Mesenchymal stem cell (in vitro differentiated cells and primary cell): Measurements from ENCODE around the gene FGB.

Experiments
- DNase-seq: peaks from one replicate; pipeline ENCODE4 v3.0.0-alpha.2; 2013
- H2AFZ ChIP-seq: one replicate; pipeline ENCODE4 v1.6.1; 2013; ENCODE audit warnings: low read depth, mild to moderate bottlenecking, control low read depth, inconsistent platforms, low read length, moderate library complexity
- H2AK5ac ChIP-seq: 2 replicates; pipeline ENCODE4 v1.6.1; 2013; ENCODE audit warnings: low read length, moderate library complexity, mild to moderate bottlenecking, inconsistent platforms; ENCODE audit not compliant: severe bottlenecking
- H2BK120ac ChIP-seq: one replicate; pipeline ENCODE4 v1.6.1; 2013; ENCODE audit warnings: low read depth, mild to moderate bottlenecking, inconsistent platforms, low read length, moderate library complexity
- H2BK12ac ChIP-seq, 2 experiments: one replicate each; pipeline ENCODE4 v1.6.1; 2013; ENCODE audit warnings: inconsistent platforms in 2 of 2, low read length in 2 of 2, mild to moderate bottlenecking in 2 of 2, moderate library complexity in 2 of 2, control low read depth in 1 of 2
- H2BK15ac ChIP-seq: one replicate; pipeline ENCODE4 v1.6.1; 2013; ENCODE audit warnings: mild to moderate bottlenecking, low read depth, inconsistent platforms; ENCODE audit not compliant: poor library complexity, severe bottlenecking
- H2BK5ac ChIP-seq: 2 replicates; pipeline ENCODE4 v1.6.1; 2013; ENCODE audit warnings: low read depth, mild to moderate bottlenecking, low read length, control low read depth, inconsistent platforms; ENCODE audit not compliant: poor library complexity, severe bottlenecking
- H3K14ac ChIP-seq, 2 experiments: one replicate each; pipeline ENCODE4 v1.6.1; 2013; ENCODE audit warnings: inconsistent platforms in 2 of 2, low read length in 2 of 2, control low read depth in 1 of 2, mild to moderate bottlenecking in 1 of 2, moderate library complexity in 1 of 2
- H3K18ac ChIP-seq, 2 experiments: one replicate each; pipeline ENCODE4 v1.6.1; 2013; ENCODE audit warnings: inconsistent platforms in 2 of 2, low read length in 2 of 2, control low read depth in 1 of 2, low read depth in 1 of 2, mild to moderate bottlenecking in 1 of 2
- H3K23ac ChIP-seq, 2 experiments: one replicate each; pipeline ENCODE4 v1.6.1; 2013; ENCODE audit warnings: inconsistent platforms in 2 of 2, low read length in 2 of 2, mild to moderate bottlenecking in 2 of 2, moderate library complexity in 2 of 2, control low read depth in 1 of 2
- H3K27ac ChIP-seq: 2 replicates; pipeline ENCODE4 v1.5.1; 2013; ENCODE audit warnings: mild to moderate bottlenecking, moderate library complexity, low read length, control low read depth, inconsistent platforms; ENCODE audit not compliant: poor library complexity, severe bottlenecking
- H3K27me3 ChIP-seq, 2 experiments: 2 replicates each; pipeline versions ENCODE4 v1.6.1 to v1.7.0; 2013; ENCODE audit warnings: low read length in 2 of 2, mild to moderate bottlenecking in 2 of 2, moderate library complexity in 2 of 2, control low read depth in 1 of 2, inconsistent platforms in 1 of 2; ENCODE audit not compliant: control insufficient read depth in 1 of 2, insufficient read depth in 1 of 2
- H3K36me3 ChIP-seq, 2 experiments: 2 replicates each; pipeline versions ENCODE4 v1.6.1 to v1.7.0; 2013; ENCODE audit warnings: low read length in 2 of 2, control low read depth in 1 of 2, inconsistent platforms in 1 of 2, low read depth in 1 of 2, mild to moderate bottlenecking in 1 of 2; ENCODE audit not compliant: insufficient read depth in 2 of 2, control insufficient read depth in 1 of 2
- H3K4ac ChIP-seq, 2 experiments: one replicate each; pipeline ENCODE4 v1.6.1; 2013; ENCODE audit warnings: inconsistent platforms in 2 of 2, low read length in 2 of 2, mild to moderate bottlenecking in 2 of 2, moderate library complexity in 2 of 2, control low read depth in 1 of 2, low read depth in 1 of 2
- H3K4me1 ChIP-seq: 2 replicates; pipeline ENCODE4 v1.6.1; 2013; ENCODE audit warnings: low read depth, low read length, control low read depth; ENCODE audit not compliant: control insufficient read depth, insufficient read depth
- H3K4me2 ChIP-seq: 2 replicates; pipeline ENCODE4 v1.6.1; 2013; ENCODE audit warnings: low read length, mild to moderate bottlenecking, inconsistent platforms; ENCODE audit not compliant: poor library complexity, severe bottlenecking
- H3K4me3 ChIP-seq, 2 experiments: 2 replicates each; pipeline versions ENCODE4 v1.5.1 to v1.7.0; 2013; ENCODE audit warnings: low read length in 2 of 2, mild to moderate bottlenecking in 2 of 2, control low read depth in 1 of 2, low read depth in 1 of 2; ENCODE audit not compliant: insufficient read depth in 1 of 2
- H3K79me1 ChIP-seq: replicated peaks from 2 replicates; pipeline ENCODE4 v1.6.1; 2013; ENCODE audit warnings: mild to moderate bottlenecking, control low read depth, low read length, inconsistent platforms; ENCODE audit not compliant: poor library complexity, severe bottlenecking
- H3K9ac ChIP-seq: 2 replicates; pipeline ENCODE4 v1.7.0; 2013; ENCODE audit warnings: mild to moderate bottlenecking, low read length, moderate library complexity
- H3K9me3 ChIP-seq: 2 replicates; pipeline ENCODE4 v1.7.0; 2013; ENCODE audit warnings: mild to moderate bottlenecking, low read length; ENCODE audit not compliant: control insufficient read depth
- H4K8ac ChIP-seq: one replicate; pipeline ENCODE4 v1.6.1; 2013; ENCODE audit warnings: inconsistent platforms, mild to moderate bottlenecking, low read length, moderate library complexity
- H4K91ac ChIP-seq: one replicate; pipeline ENCODE4 v1.6.1; 2013; ENCODE audit warnings: mild to moderate bottlenecking, low read length, inconsistent platforms
- WGBS: methylation state at CpG from one replicate; pipeline ENCODE4 v1.1.7; 2013; ENCODE audit warnings: mixed read lengths; 5-methylcytosine and 5-hydroxymethylcytosine counted together

FGB gene

DNA sequence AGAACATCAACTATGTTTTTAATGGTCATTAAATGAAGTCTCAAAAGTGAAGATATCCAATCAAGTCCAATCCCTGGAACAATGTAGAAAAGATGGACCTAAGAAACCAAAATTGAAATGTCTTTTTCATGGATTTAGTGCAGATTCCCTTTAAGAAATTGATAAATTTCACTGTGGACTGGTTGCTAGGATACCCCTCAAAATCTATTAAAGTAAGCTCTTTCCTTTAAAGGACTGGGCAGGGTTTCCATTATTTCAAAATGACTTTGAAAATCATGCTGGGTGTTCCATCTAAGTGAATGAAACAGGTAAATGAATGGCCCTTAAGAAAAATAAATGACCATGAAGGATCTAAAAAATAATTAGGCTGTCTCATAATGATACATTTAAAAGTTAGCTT lies 41.2 kb upstream of the FGB start:
- Histone ChIP-seq H3K36me3 (no peaks in the 10 kb centered on the region), H3K4me2 (no peak overlapping the region), H2BK5ac (no peak overlapping the region), H3K27ac (no peak overlapping the region), H3K18ac (no peak overlapping the region), H3K79me1 (no peaks in the 10 kb centered on the region), H3K14ac (no peak overlapping the region), H2BK120ac (no peak overlapping the region), H3K23ac (no peak overlapping the region), H2AFZ (no peak overlapping the region), H3K4me3 (no peak overlapping the region), H3K9ac (no peak overlapping the region), H4K8ac (no peak overlapping the region), H4K91ac (no peak overlapping the region), H3K9me3 (no peaks in the 10 kb centered on the region), H3K27me3 (peaks cover 23 to 43% of the 10 kb centered on the region in 2 experiments), H2BK12ac (no peak overlapping the region), H2BK15ac (no peak overlapping the region), H2AK5ac (no peak overlapping the region), H3K4ac (no peak overlapping the region), H3K4me1 (no peaks in the 10 kb centered on the region)
- DNase-seq: no peak

DNA sequence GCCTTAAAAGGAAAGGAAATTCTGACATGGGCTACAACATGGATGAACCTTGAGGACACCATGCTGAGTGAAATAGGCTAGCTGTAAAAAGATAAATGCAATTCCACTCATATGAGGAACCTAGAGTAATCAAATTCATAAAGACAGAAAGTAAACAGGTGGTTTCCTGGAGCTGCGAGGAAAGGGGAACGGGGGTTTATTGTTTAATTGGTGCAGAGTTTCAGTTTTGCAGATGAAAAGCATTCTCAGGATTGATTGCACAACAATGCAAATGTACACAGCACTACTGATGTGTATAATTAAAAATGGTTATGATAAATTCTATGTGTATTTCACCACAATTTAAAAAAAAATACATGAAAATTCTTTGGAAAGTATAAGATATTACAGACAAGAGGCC lies 36.7 kb upstream of the FGB start:
- no peaks in the 10 kb centered on the region for H3K79me1 ChIP-seq
- 70% methylated on average over 2 of the region's 2 CpGs for WGBS
- no peak overlapping the region for H2BK120ac ChIP-seq
- H3K4ac ChIP-seq: no peak overlapping the region
- H3K4me3 ChIP-seq: no peak overlapping the region
- H2BK5ac ChIP-seq: no peak overlapping the region
- no peak overlapping the region for H4K91ac ChIP-seq
- H2AK5ac ChIP-seq: no peak overlapping the region
- H2BK15ac ChIP-seq: no peak overlapping the region
- H3K27ac ChIP-seq: no peak overlapping the region
- H3K9me3 ChIP-seq: no peaks in the 10 kb centered on the region
- peaks cover 1% of the 10 kb centered on the region for H3K4me1 ChIP-seq
- no peak overlapping the region for H3K4me2 ChIP-seq
- H3K18ac ChIP-seq: no peak overlapping the region
- H3K9ac ChIP-seq: no peak overlapping the region
- H4K8ac ChIP-seq: no peak overlapping the region
- no peak overlapping the region for H2AFZ ChIP-seq
- no peak overlapping the region for H3K14ac ChIP-seq
- H2BK12ac ChIP-seq: no peak overlapping the region
- H3K23ac ChIP-seq: no peak overlapping the region
- peaks cover 0 to 15% of the 10 kb centered on the region in 2 experiments for H3K27me3 ChIP-seq
- H3K36me3 ChIP-seq: no peaks in the 10 kb centered on the region
- no peak for DNase-seq

DNA sequence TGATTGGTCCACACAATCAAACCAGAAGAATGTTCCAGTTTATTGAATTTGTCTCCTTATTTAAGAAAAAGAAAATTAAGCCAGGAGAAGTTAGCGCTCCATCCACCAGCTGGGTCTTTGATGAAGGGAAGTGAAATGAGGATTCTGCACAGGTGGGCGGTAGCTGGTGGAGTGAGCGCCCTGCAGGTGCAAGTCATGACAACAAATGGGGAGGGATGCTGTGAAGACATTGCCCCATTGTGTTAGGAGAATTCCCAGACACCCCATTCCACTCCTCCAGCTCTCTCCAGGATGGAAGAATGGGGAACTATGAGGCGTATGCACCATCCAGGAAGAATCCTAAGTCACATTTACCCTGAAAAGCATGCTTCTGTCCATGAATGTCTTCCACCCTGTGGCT lies 35.5 kb upstream of the FGB start:
- no peak overlapping the region for H3K9ac ChIP-seq
- H3K27me3 ChIP-seq: peaks cover 0 to 15% of the 10 kb centered on the region in 2 experiments
- no peak overlapping the region for H3K23ac ChIP-seq
- H4K91ac ChIP-seq: no peak overlapping the region
- H2BK5ac ChIP-seq: no peak overlapping the region
- no peak overlapping the region for H2BK120ac ChIP-seq
- no peak overlapping the region for H3K27ac ChIP-seq
- peaks cover 1% of the 10 kb centered on the region for H3K4me1 ChIP-seq
- no peak overlapping the region for H3K4ac ChIP-seq
- H2BK12ac ChIP-seq: no peak overlapping the region
- H3K4me3 ChIP-seq: no peak overlapping the region
- WGBS: 79% methylated on average over 4 of the region's 4 CpGs
- no peak overlapping the region for H3K4me2 ChIP-seq
- no peaks in the 10 kb centered on the region for H3K79me1 ChIP-seq
- no peak overlapping the region for H3K18ac ChIP-seq
- H3K36me3 ChIP-seq: no peaks in the 10 kb centered on the region
- DNase-seq: no peak
- H3K14ac ChIP-seq: no peak overlapping the region
- H3K9me3 ChIP-seq: no peaks in the 10 kb centered on the region
- H4K8ac ChIP-seq: no peak overlapping the region
- no peak overlapping the region for H2AK5ac ChIP-seq
- H2BK15ac ChIP-seq: no peak overlapping the region
- no peak overlapping the region for H2AFZ ChIP-seq

DNA sequence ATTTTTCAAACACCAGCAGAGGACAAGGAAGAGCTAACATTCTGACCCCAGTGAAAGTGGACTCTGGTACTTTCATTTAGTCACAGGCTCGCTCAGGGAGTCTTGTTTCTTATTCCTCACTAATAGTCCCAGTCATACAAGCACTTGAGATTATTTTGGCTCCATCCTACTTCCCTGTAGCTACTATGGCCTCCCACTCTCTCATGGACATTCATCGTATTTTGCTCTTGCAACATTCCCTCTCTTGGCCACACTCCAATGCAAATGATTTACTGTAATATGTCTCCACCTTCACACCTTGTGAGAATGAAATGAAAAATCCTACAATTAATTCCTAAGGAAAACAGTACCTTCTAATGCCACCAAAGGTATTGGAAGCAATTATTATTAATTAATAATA lies 33.9 kb upstream of the FGB start:
- Histone ChIP-seq H3K4ac (no peak overlapping the region), H3K79me1 (no peaks in the 10 kb centered on the region), H3K18ac (no peak overlapping the region), H2BK120ac (no peak overlapping the region), H3K23ac (no peak overlapping the region), H2BK12ac (no peak overlapping the region), H3K14ac (no peak overlapping the region), H2BK15ac (no peak overlapping the region), H3K4me1 (peaks cover 1% of the 10 kb centered on the region), H3K9me3 (no peaks in the 10 kb centered on the region), H2AFZ (no peak overlapping the region), H4K8ac (no peak overlapping the region), H4K91ac (no peak overlapping the region), H3K9ac (no peak overlapping the region), H3K27ac (no peak overlapping the region), H2BK5ac (no peak overlapping the region), H3K4me2 (no peak overlapping the region), H3K27me3 (peaks cover 0 to 12% of the 10 kb centered on the region in 2 experiments), H3K36me3 (no peaks in the 10 kb centered on the region), H3K4me3 (no peak overlapping the region), H2AK5ac (no peak overlapping the region)
- DNase-seq: no peak
- 66% methylated on average over 2 of the region's 2 CpGs for WGBS
